Stimulated activated CD8-positive, alpha-beta memory T cell treated with anti-CD3 and anti-CD28 coated beads, Interleukin-4, amount 100 ng/mL, for 4 hours (primary cell): ENCODE results near the gene CELF3.
"Not testable (repeated sequence)": the region's sequence is repeated elsewhere in the genome, so short reads cannot be mapped to it uniquely, and the experiment has no call there.

Experiments used
- DNase-seq, 2 donors: peaks; one replicate each; pipeline ENCODE4 v3.0.0-alpha.2; 2020; ENCODE audit warnings: low read depth in 2 of 2, low spot score in 1 of 2

CELF3 gene

DNA sequence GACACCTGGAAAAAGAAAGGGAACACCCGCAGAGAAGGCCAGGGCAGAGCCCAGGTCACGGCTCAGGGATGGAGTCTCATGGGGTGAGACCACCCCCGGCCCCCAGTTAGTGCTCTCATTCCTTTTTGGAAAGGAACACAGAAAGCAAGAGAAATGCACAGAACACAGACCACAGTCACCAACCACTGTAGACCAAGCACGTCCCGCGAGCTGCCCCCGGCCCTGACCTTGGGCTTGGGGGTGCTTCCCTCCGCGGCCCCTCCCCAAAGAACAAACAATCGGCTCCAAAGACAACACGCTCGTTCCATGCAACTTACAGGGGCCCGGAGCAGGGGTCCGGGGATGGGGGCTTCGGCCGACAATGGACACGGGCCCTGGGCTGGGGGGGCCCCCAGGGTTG, 12.8 kb downstream of the CELF3 start:
- no peak for DNase-seq

DNA sequence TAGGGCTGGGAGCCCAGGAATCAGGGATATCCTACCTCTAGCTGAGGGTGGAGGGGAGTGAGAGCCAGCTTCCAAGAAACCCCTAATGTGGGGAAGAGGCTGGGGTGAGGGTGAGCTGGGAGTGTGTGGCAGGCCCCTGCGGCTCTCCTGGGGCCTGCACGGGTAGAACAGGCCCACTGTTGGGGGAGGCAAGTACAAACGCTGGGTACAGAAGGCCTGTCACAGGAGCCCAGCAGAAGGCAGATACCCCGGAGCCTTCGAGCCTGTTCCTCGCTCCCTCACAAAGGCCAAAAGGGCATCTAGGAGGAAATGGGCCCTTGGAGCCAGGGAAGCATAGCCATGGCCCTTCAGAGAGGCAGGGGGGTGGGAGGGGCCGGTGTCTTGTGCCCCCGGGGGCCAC, 13.7 kb downstream of the CELF3 start:
- no peak for DNase-seq

- no peak for DNase-seq
Measured at GRCh38 chr1:151701515-151701914, 15.1 kb downstream of the CELF3 start.

GRCh38 chr1:151693057-151693651, 23.4 kb downstream of the CELF3 start:
- no peak for DNase-seq

- DNase-seq: no peak
Measured at GRCh38 chr1:151692226-151692625, 24.4 kb downstream of the CELF3 start.

GRCh38 chr1:151689494-151689893, 27.1 kb downstream of the CELF3 start:
- DNase-seq: no peak

DNA sequence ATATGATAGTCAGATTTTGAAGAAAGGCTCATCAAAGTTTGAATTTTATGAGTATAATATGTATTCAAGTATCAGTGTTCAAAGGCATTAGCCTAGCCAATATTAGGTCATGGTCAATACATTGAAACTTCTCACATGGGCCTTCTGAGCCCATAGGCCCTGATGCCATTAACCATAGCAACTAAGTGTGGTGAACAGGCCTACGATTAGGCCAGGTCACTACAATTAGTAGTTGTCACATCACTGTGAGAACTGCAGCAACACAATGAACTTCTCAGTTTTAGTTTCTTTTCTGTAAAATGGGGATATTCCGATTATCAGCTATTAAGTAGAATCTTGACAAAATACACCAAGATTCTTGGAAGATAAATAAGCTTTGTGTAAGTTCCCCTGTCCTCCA, 30.0 kb downstream of the CELF3 start:
- no peak for DNase-seq

DNA sequence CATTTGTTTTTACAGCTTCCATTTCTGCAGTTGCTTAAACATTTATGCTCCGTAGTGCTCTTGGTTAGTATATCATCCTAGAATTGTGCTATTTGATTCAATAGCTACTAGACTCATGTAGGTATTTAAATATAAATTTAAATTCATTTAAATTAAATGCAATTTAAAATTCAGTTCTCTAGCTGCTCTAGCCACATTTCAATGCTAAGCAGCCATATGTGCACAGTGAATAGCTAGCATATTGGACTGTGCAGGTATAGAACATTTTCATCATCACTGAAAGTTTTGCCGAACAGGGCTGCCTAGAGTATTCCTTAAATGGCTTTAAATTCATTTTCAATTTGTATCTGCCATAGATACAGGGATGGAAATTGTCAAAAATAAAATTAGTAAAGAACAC, 32.5 kb downstream of the CELF3 start:
- DNase-seq: no peak

DNA sequence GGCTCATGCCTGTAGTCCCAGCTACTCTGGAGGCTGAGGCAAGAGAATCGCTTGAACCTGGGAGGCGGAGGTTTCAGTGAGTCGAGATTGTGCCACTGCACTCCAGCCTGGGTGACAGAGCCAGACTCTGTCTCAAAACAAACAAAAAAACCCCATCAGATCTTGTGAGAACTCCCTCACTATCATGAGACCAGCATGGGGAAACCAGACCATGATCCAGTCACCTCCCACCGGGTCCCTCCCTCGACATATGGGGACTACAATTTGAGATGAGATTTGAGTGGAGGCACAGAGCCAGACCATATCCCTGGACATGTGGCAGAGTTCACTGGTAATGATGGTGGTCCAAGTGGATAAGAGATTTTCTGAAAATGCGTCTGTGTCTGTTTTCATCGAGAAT, 33.7 kb downstream of the CELF3 start:
- not testable (repeated sequence) for DNase-seq

DNA sequence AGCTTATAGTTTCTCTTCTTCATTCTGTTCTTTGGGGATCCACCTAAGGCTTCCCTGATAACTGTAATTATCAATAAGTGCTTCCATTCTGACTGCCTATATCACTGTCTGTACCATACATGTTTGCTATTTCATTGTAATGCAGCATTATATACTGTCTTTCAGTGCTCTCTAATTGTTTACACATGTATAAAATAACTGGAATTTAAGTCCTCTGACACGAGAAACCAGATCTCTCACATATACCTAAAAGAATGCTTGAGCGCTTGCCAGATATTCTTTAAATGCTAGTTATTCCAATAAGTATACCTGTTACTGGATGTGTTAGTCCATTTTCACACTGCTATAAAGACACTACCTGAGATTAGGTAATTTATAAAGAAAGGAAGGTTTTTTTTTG, 34.7 kb downstream of the CELF3 start:
- no peak for DNase-seq

- DNase-seq: no peak
Measured at GRCh38 chr1:151680826-151681225, 35.8 kb downstream of the CELF3 start.

DNA sequence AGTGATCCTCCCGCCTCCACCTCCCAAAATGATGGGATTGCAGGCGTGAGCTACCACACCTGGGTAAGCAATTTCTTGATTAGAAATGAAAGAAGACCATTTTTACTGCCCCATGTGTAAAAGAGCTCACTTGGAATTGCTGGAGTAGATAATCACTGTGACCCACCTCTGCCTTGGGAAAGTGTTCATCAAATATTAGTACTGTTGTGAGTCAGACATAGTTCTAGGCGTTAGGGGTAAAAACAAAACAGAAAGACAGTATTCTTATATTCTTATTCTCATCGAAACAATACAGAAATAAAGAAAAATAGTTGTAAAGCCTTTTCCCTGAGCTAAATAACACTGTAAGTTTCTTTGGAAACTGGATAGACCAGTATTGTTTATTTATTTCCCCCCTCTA, 36.2 kb downstream of the CELF3 start:
- DNase-seq: no peak

DNA sequence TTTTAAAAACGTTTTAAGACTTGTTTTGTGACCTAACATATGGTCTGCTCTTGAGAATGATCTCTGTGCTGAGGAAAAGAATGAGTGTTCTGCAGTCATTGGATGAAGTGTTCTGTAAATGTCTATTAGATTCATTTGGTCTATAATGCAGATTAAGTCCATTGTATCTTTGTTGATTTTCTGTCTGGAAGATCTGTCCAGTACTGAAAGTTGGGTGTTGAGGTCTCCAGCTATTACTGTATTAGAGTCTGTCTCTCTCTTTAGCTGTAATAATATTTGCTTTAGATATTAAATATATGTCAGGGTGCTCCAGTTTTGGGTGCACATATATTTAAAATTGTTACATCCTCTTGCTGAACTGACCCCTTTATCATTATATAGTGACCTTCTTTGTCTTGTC, 43.2 kb downstream of the CELF3 start:
- no peak for DNase-seq

- not testable (repeated sequence) for DNase-seq
Measured at GRCh38 chr1:151670036-151670675, 46.4 kb downstream of the CELF3 start.

GRCh38 chr1:151668090-151668489, 48.5 kb downstream of the CELF3 start:
- no peak for DNase-seq

- DNase-seq: no peak
Measured at GRCh38 chr1:151661751-151662150, 54.9 kb downstream of the CELF3 start.

GRCh38 chr1:151655371-151655770, 61.2 kb downstream of the CELF3 start:
- no peak for DNase-seq

GRCh38 chr1:151653397-151653796, 63.2 kb downstream of the CELF3 start:
- DNase-seq: no peak
